Endothelial cell of umbilical vein (primary cell): ENCODE results near the gene NDUFAF8.

ENCODE experiments used
- CTCF ChIP-seq, 2 donors: IDR thresholded peaks; 1 replicate in 1 of 2; 2 replicates in 1 of 2; pipeline ENCODE4 v1.5.1; 2011; ENCODE audit warnings: low read length in 2 of 2, mild to moderate bottlenecking in 2 of 2, moderate library complexity in 2 of 2, control low read depth in 1 of 2, inconsistent platforms in 1 of 2, low read depth in 1 of 2; ENCODE audit not compliant: insufficient read depth in 1 of 2; ENCODE audit errors: extremely low read depth in 1 of 2
- FOS ChIP-seq: IDR thresholded peaks from 2 replicates; pipeline ENCODE4 v1.6.1; 2011; ENCODE audit warnings: mild to moderate bottlenecking, low read length, moderate library complexity, borderline replicate concordance; ENCODE audit not compliant: insufficient read depth
- MAX ChIP-seq: IDR thresholded peaks from 2 replicates; pipeline ENCODE4 v1.6.1; 2011; ENCODE audit not compliant: insufficient read depth, insufficient read length
- MYC ChIP-seq: IDR thresholded peaks from one replicate; pipeline ENCODE4 v1.6.1; 2011; ENCODE audit warnings: mild to moderate bottlenecking, low read depth, low read length
- POLR2A ChIP-seq: IDR thresholded peaks from 2 replicates; pipeline ENCODE4 v1.6.1; 2012; ENCODE audit warnings: low read depth, mild to moderate bottlenecking, control low read depth, low read length
- POLR2AphosphoS5 ChIP-seq: IDR thresholded peaks from 2 replicates; pipeline ENCODE4 v1.6.1; 2012; ENCODE audit warnings: low read depth, mild to moderate bottlenecking, control low read depth, low read length, moderate library complexity; ENCODE audit not compliant: insufficient read depth

GRCh38 chr17:81289627-81290026, 50.5 kb downstream of the NDUFAF8 start:
- TF ChIP-seq CTCF (IDR thresholded peaks at IDR 0.05; ENCODE audit: extremely low read depth in 1 of 2, insufficient read depth in 1 of 2, low read depth in 1 of 2, low read length in 2 of 2), result no peak
- TF ChIP-seq MAX, result no peak
- no peak for TF ChIP-seq FOS
- TF ChIP-seq MYC, result no peak
- TF ChIP-seq POLR2A, result no peak
- no peak for TF ChIP-seq POLR2AphosphoS5
